Measurements from ENCODE around the gene FAM25G.
"Not testable (repeated sequence)": the region's sequence is repeated elsewhere in the genome, so short reads cannot be mapped to it uniquely, and the experiment has no call there.

GRCh38 chr10:47480133-47480532 is 11.4 kb downstream of the FAM25G start:
- not testable (repeated sequence) for TF ChIP-seq CTCF (IDR thresholded peaks at IDR 0.05; ENCODE audit: insufficient read depth, low read length, poor library complexity, severe bottlenecking); EZH2phosphoT487 (conservative IDR thresholded peaks at IDR 0.05; ENCODE audit: low read length)
